K562 (cell line): ENCODE measurements around the gene PARD6A. TPM values are rescaled to one million over a fixed set of nuclear protein-coding genes. Genes with fewer than 3 reads are reported as not detected.

ENCODE experiments used
- HMG20A ChIP-seq: fragments of 450-650 bp; formaldehyde crosslinking; conservative IDR thresholded peaks from 2 replicates; pipeline ENCODE4 v1.4.0; 2020; ENCODE audit warnings: mild to moderate bottlenecking, mixed read lengths
- KAT7 ChIP-seq: sonication (generic); formaldehyde crosslinking; IDR thresholded peaks from 2 replicates; pipeline ENCODE4 v1.8.0; 2022; ENCODE audit warnings: missing genetic modification reagents, mild to moderate bottlenecking, borderline replicate concordance
- ZBTB40 ChIP-seq, 2 experiments: fragments of 450-650 bp in 1 of 2; sonication (generic) in 1 of 2; formaldehyde crosslinking in 1 of 2; IDR thresholded peaks; 2 replicates each; pipeline versions ENCODE4 v1.7.1 to v1.9.0; 2016 to 2022; ENCODE audit warnings: inconsistent platforms in 1 of 2, mild to moderate bottlenecking in 1 of 2, missing genetic modification reagents in 1 of 2
- ZNF318 ChIP-seq, 2 experiments: fragments of 450-650 bp; IDR thresholded peaks; 2 replicates each; pipeline ENCODE4 v1.6.1; 2016; ENCODE audit warnings: mild to moderate bottlenecking in 2 of 2, borderline replicate concordance in 1 of 2, low read depth in 1 of 2, moderate library complexity in 1 of 2
- polyA plus RNA-seq, 8 experiments: library from polyadenylated mRNA; depleted of rRNA in 4 of 8; stranded (reverse) in 5 of 8; unstranded in 3 of 8; fragments of >200 nt; fragmentation: Nextera tagmentation in 2 of 8; fragmentation: Illumina TruSeq in 1 of 8; extraction: Ambion mirVana in 2 of 8; extraction: Trizol in 1 of 8; gene quantifications; 2 replicates each; pipeline versions ENCODE4 v1.2.1 to v1.2.3, GENCODE V29; 2011 to 2014; ENCODE audit warnings: inconsistent platforms in 1 of 8, missing spikeins in 1 of 8
- total RNA-seq, 7 experiments: library from RNA; depleted of rRNA in 6 of 7; stranded (reverse); fragments of >200 nt in 6 of 7; fragmentation: Illumina TruSeq in 2 of 7; extraction: Trizol in 2 of 7; gene quantifications; 2 replicates each; pipeline versions ENCODE4 v1.2.1 to v1.2.3, GENCODE V29; 2011 to 2021; ENCODE audit warnings: low replicate concordance in 1 of 7
- TF ChIP-seq, protein P1 (sequence below): fragments of 250-450 bp; sonication (Bioruptor Pico); IDR thresholded peaks from 2 replicates; pipeline ENCODE4 v1.8.0; 2021; ENCODE audit warnings: moderate library complexity, mild to moderate bottlenecking, inconsistent platforms

Gene PARD6A
- total and polyA plus RNA-seq, 9 of the 15 experiments (the other 6 are each of a cell fraction or from before 2014, with no cell fraction given) = 0.04 to 2.0 (median 0.44) TPM

- TF ChIP-seq ZBTB40 (IDR thresholded peaks at IDR 0.05) (no peak), ZBTB40 (CRISPR knock-in tag; IDR thresholded peaks at IDR 0.05) (no peak), ZNF318 (IDR thresholded peaks at IDR 0.05; ENCODE audit: borderline replicate concordance in 1 of 2, low read depth in 1 of 2) (no peak), KAT7 (CRISPR knock-in tag) (no peak), HMG20A (CRISPR knock-in tag) (no peak)
- TF ChIP-seq, protein P1, sequence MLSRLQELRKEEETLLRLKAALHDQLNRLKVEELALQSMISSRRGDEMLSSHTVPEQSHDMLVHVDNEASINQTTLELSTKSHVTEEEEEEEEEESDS = no peak
These were observed 7.9 kb downstream of the PARD6A start (continued) for GRCh38 chr16:67668495-67669157.
